Measurements from ENCODE around the gene AKR1C4.
"Not testable (repeated sequence)": the region's sequence is repeated elsewhere in the genome, so short reads cannot be mapped to it uniquely, and the experiment has no call there.

The AKR1C4 gene

DNA sequence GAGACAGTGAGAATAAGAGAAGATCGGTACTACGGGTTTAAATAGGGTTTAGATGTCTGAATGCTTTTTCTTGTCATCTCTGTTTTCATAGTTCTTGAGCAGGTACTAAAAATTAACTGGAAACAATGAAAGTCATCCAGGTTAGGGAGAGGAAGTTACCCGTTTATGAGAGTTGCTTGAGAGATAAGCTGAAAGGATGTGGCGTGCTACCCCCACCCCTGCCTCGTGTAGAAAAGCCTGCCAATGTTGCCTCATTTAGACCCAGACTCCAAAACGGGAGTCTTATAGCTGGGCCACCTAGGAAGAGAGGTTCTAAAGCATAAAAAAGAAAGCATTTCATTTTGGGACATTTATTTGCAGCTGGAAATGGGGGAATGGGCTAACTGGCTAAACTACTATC lies 10.2 kb downstream of the AKR1C4 start:
- no peak for DNase-seq (ENCODE audit: low read depth)

DNA sequence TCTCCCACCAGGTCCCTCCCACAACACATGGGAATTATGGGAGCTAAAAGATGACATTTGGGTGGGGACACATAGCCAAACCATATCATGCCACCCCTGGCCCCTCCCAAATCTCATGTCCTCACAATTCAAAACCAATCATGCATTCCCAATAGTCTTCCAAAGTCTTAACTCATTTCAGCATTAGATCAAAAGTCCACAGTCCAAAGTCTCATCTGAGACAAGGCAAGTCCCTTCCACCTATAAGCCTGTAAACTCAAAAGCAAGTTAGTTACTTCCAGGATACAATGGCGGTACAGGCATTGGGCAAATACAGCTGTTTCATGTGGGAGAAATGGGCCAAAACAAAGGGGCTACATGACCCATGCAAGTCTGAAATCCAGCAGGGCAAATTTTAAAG lies 13.1 kb downstream of the AKR1C4 start:
- DNase-seq (ENCODE audit: low read depth), result not testable (repeated sequence)

DNA sequence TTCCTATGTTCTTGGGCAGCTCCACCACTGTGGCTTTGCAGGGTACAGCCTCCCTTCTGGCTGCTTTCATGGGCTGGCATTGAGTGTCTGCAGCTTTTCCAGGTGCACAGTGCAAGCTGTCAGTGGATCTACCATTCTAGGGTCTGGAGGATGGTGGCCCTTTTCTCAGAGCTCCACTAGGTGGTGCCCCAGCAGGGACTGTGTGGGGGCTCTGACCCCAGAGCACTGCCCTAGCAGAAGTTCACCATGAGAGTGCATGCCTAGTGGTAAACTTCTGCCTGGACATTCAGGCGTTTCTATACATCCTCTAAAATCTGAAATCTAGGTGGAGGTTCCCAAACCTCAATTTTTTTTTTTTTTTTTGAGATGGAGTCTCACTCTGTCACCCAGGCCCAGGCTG lies 13.6 kb downstream of the AKR1C4 start:
- DNase-seq (ENCODE audit: low read depth), result not testable (repeated sequence)

DNA sequence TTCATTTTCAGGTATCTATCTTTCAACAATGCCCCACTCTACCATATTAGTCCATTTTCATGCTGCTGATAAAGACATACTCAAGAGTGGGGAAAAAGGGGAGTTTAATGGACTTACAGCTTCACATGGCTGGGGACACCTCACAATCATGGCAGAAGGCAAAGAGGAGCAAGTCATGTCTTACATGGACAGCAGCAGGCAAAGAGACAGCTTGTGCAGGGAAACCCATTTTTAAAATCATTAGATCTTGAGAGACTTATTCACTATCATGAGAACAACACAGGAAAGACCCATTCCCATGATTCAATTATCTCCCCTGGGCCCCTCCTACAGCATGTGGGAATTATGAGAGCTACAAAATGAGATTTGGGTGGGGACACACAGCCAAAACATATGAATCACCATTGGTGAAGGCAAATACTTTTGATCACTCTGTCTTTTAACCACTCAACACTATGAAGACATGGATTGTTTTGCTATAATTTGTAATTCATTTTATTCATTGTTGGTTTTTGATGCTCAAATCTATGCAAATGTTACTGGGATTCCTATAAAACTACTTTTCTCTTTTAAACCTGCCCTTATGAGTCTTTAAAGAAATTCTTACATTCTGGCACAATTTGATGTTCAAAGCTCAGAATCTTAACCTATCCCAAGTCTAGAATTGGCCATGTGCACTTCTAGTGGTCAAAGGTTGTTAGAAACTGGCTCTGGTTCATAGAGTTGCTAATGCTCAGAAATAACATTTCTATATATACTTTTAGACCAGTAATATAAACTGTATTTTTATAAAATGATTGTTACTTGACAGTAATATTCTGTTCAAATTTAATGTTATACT lies 15.3 kb downstream of the AKR1C4 start:
- no peak for DNase-seq (ENCODE audit: low read depth)

DNA sequence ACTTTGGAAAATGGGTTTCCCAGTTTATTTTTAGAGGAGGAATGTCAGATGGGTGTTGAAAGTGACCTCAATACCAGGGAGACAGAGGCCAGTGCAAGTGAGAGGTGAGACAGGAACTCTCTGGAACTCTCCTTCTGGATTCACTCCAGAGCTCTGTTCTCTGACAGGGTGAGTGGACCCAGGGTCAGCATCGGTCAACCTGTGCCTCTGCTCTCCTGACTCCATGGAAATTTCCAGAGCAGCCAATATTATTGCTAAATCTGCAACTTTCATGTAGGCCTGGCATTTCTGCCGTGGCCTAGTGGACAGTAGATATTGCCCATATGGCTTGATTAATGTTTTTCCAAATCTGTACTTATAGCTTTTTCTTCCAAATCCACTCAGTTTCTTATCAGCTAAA lies 20.2 kb downstream of the AKR1C4 start:
- DNase-seq (ENCODE audit: low read depth), result no peak

DNA sequence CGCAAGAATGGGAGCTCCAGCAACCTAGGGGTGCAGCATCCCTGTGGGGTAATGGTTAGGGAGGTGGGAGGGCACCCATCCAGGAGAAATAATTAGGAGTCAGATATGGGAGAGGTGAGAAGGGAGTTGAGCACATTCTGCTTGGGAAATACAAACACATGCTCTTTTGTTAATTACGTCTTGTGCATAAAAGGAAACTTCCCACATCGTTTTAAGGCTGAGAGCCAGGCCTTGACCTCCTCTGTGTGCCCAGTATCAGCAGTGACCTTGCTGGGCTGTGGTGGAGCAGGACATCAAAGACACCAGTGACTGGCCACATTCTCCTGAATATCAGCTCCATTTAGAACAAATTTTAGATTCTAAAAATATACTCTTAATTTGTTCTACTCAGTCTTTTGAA lies 22.6 kb downstream of the AKR1C4 start:
- DNase-seq (ENCODE audit: low read depth), result no peak

DNA sequence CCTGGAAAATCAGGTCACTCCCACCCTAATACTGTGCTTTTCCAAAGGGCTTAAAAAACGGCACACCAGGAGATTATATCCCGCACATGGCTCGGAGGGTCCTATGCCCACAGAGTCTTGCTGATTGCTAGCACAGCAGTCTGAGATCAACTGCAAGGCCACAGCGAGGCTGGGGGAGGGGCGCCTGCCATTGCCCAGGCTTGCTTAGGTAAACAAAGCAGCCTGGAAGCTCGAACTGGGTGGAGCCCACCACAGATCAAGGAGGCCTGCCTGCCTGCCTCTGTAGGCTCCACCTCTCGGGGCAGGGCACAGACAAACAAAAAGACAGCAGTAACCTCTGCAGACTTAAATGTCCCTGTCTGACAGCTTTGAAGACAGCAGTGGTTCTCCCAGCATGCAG lies 26.3 kb downstream of the AKR1C4 start:
- DNase-seq (ENCODE audit: low read depth), result not testable (repeated sequence)

DNA sequence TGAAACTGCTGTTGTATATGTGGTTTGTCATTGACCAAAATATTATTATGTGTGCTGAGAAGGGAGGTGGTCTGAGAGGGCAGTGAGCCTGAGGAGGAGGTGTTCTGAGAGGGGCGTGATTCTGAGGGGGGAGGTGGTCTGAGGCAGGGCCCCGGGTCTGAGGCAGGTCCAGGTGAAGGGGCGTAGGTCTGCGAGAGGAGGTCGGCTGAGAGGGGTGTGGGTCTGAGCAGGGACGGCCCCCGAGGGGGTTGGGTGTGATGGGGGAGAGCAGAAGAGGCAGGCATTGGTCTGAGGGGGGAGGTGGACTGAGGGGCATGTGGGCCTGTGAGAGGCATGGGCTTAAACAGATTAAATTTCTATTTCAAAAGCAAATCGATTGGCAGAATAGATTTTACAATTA lies 32.4 kb downstream of the AKR1C4 start:
- DNase-seq (ENCODE audit: low read depth), result no peak

DNA sequence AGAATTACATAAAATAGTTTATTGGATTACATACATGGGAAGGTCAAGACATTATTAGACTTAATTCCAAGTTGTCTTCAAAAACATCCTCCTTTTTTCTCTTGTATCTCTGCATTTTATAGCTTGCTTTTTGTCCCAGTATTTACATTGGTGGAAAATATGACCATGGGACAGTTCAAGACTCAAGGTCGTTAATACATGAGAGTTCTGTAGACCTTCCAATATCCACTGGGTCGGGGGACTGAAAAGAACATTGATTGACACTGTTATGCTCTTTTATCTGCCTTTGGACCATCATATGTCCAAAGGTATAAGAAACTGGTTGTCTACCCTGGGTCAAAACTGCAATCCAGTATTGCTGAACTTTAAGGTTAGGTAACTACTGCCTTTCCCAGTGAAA lies 36.7 kb downstream of the AKR1C4 start:
- DNase-seq (ENCODE audit: low read depth), result no peak

DNA sequence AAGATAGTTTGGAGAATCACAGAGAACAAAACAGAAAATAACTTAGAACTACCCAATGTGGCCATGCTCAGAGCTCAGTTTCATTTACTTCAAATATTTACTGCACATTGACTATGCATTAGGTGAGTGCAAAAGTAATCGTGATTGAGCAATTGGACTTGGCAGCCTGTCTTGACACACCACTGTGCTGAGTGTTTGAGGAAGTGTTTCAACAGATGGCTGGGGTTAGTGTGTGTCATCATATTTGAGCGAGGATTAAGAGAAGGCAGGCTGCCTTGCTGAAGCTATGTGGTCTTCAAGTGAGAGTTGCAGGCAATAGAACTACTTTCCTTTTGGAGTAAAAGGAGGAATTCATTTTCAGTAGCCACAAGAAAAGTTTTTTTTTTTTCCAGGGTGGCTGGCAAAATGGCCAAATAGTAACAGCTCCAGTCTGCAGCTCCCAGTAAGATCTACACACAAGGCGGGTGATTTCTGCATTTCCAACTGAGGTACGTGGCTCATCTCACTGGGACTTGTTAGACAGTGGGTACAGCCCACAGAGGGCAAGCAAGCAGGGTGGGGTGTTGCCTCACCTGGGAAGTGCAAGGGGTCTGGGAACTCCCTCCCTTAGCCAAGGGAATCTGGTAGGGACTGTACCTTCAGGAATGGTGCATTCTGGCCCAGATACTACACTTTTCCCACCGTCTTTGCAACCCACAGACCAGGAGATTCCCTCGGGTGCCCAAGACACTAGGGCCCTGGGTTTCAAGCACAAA lies 37.6 kb downstream of the AKR1C4 start:
- no peak for DNase-seq (ENCODE audit: low read depth)

DNA sequence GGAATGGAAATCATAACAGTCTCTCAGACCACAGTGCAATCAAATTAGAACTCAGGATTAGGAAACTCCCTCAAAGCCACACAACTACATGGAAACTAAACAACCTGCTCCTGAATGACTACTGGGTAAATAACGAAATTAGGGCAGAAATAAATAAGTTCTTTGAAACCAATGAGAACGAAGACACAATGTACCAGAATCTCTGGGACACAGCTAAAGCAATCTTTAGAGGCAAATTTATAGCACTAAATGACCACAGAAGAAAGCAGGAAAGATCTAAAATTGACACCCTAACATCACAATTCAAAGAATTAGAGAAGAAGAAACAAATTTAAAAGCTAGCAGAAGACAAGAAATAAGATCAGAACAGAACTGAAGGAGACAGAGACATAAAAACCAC lies 40.9 kb downstream of the AKR1C4 start:
- not testable (repeated sequence) for DNase-seq (ENCODE audit: low read depth)

DNA sequence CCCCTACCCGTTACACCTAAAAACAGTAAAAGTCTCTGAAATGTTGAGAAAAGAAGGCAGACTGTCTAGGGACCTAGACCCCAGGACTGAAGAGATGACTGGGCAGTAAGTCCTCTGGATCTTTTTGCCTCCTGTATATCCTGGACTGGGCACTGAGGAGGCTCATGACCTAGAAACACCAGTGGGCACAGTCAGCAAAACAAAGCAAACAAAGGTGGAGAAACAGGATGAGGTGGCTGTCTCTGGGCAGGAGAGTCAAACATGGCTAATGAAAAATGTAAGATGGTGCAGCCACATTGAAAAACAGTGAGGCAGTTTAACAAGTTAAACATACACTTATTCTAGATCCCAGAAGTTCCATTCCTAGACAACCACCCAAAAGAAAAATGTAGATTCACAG lies 45.9 kb downstream of the AKR1C4 start:
- DNase-seq (ENCODE audit: low read depth), result no peak

DNA sequence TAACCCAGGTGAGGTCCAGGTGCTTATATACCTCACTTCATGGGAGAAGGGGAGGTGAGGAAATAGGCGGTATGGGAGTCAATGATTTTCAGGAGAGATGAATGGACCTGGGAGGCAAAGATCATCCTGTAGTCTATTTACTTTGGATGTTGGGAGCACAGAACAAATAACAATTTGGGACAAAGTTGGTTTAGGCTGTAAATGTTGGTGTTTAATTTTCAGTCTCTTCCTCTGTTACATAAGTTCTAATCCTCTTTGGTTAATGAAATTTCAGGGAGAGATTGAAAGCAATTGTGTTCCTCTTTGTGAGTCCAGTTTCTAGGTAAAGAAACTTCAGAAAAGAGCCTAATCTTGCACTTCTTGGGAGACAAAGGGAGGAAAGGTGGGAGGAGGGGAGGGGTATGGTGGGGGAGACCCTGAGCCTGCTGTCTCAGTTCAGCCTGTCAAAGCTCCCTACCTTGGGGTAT lies 46.9 kb downstream of the AKR1C4 start:
- DNase-seq (ENCODE audit: low read depth), result no peak

DNA sequence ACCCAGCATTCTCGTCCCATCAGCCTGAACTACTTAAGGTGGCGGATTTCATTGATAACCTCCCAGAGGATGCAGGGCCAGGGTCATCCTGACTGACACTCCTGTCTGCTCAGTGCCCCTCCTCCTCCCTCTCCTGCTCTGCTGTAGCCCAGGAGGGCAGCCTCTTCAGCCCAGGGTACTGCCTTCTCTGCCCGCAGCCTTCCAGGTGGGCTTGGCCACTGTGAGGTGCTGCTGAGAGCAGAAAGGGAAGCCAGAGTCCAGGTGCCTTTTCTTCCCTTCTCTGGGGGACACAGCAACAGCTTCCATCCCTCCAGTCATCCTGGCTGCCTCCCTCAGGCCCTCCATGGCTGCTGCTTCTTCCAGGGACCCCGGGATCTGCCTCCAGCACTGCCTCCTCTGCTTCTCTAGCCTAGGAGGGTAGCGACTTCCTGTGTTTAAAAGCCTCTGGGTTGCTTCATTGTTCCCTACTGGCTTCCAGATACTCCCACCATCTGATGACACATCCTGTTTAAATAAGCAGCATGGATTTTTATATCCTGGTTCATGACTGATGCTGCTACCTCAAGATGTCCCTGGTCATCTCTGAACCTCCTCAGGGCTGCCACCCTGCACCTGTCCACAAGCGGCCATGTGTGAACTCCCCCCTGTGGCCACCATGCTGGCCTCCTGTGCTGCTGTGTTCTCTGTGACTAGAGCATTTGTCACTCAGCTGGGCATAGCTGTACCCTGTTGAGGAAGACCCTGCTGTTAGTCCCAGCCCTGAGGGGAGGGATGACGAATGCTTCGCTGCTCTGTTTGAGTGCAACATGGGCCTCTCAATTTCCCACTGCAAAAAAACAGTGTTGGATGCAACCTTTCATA lies 55.8 kb downstream of the AKR1C4 start:
- no peak for DNase-seq (ENCODE audit: low read depth)

DNA sequence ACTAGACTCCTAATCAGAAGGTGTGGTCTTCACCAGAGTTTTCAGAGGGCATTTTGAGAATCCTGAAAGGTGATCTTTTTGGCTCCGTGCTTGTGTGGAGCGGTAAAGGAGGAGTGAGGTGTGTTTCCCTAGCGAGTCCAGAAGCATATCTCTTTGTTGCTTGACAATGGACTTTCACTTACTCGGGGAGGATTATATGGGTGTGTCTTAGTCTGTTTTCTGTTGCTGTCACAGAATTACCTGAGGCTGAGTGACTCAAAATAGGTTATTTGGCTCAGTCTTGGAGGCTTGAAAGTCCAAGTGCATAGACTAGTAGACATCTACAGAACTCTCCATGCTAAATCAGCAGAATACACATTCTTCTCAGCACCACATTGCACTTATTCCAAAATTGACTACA lies 57.9 kb downstream of the AKR1C4 start:
- DNase-seq (ENCODE audit: low read depth), result no peak

DNA sequence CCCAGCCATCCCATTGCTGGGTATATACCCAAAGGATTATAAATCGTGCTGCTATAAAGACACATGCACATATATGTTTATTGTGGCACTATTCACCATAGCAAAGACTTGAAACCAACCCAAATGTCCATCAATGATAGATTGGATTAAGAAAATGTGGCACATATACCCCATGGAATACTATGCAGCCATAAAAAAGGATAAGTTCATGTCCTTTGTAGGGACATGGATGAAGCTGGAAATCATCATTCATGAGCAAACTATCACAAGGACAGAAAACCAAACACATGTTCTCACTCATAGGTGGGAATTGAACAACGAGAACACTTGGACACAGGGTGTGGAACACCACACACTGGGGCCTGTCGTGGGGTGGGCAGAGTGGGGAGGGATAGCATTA lies 61.1 kb downstream of the AKR1C4 start:
- not testable (repeated sequence) for DNase-seq (ENCODE audit: low read depth)

DNA sequence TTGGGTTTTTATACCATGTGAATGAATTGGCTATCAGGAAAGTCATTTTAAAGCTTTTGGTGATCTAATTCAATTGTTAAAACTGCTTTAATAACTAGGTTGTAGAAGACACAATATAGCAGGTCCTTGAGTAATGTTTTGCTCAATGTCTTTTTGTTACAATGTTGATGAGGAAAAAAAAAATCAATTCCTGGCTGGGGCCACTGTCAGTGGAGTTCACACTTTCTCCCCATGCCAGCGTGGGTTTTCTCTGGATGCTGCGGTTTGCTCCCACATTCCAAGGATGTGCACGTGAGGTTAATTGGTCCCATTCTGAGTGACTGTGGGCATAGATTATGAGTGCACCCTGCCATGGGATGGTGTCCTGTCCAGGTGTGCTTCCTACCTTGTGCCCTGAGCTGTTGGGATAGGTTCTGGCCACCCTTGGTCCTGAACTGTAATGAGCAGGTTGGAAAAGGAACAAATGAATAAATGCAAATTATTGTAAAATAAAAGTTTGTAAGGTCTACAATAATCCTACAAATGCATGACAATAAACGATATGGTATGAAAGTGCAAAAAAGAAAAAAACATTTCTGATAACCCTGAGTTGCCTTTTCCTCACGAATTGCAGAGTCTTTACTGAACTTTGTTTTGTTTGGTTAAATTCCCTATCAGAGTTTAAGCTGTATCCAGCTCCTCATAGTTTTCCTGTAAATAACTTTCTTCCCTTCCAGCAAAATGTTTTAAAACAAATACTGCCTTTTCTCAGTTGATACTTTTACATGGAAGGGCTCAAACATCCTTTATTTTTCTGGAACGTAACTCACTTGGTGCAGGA lies 62.7 kb downstream of the AKR1C4 start:
- DNase-seq (ENCODE audit: low read depth), result no peak

DNA sequence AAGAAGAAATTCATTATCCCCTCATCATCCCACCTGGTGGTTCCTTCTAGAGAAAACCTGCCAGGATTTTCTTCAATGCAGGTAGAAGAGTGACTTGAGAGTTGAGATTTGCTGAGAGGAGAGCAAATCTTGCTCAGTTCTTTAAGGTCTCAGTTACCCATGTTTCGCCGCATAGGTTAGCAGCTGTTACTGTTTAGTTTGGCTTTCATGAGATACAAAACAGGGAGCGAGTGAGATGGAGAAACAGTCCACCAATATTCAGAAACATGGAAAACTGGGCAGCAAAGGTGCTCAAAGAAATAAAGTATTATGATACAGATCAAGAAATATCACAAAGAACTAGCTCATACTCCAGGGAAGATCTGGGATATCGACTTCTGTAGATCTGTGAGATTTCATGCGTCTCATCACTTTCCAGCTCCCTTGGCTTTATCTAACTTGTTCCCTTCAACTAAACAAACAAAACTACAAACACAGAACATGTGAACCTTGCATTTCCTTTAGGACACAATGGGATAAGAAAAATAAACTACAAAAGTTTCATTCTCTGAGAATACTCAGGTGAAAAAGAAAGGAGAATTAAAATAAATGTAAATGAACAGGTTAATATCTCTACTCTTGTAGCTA lies 63.4 kb downstream of the AKR1C4 start:
- no peak for DNase-seq (ENCODE audit: low read depth)

DNA sequence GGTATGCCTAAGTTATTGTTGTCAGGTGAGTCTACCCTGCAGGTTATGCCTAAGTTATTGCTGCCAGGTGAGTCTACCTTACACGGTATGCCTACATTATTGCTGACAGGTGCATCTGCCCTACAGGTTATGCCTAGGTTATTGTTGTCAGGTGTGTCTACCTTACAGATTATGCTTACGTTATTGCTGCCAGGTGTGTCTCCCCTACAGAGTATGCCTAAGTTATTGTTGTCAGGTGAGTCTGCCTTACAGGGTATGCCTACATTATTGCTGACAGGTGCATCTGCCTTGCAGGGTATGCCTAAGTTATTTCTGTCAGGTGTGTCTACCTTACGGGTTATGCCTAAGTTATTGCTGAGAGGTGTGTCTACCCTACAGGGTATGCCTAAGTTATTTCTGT lies 64.2 kb downstream of the AKR1C4 start:
- DNase-seq (ENCODE audit: low read depth), result no peak

DNA sequence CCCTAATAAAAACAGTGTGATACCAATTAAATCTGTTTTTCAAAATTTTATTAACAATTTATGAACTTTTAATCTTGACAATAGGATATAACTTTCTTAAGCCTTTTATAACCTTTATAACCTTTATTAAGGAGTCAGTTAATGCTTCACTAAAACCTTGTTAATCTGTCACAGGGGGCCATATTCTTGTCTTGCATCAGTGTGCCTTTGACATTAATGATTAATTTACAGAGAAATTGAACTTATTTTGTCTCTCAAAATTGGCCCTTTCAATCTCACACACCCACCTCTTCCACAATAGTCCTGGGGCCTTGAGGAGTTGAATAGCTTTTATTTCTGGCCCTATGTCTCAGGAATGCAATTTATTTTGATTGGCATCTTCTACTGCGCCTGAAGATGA lies 68.5 kb downstream of the AKR1C4 start:
- no peak for DNase-seq (ENCODE audit: low read depth)

DNA sequence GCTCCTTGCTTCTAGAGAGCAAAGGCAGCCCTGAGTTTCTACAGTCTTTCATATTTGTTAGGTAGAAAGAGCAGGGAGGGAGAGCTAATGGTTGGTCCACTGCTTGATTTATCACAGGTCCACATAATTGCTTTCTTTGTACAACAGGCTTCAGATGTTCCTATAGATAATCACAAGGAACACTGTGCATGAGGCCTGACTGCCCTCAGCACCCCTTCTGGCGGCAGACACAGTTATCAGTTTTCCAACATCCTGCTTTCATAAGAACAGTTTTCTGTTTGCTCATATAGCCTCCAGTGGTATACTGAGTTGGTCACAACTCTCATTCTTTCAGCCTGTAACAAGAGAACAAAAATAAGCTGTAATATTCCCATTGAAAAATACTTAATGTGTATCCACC lies 69.7 kb downstream of the AKR1C4 start:
- no peak for DNase-seq (ENCODE audit: low read depth)

Measured in stimulated activated CD8-positive, alpha-beta memory T cell treated with anti-CD3 and anti-CD28 coated beads, Interleukin-15, amount 100 ng/mL, for 1 hour (primary cell).